Esophagus muscularis mucosa (tissue), 4 donors: ENCODE data around the gene PPM1B.

Source experiments
- EP300 ChIP-seq: sonication (generic); formaldehyde crosslinking; IDR thresholded peaks from one replicate; pipeline ENCODE4 v1.6.1; 2017; ENCODE audit warnings: antibody characterized with exemption
- POLR2A ChIP-seq: fragments of 450-650 bp; IDR thresholded peaks from one replicate; pipeline ENCODE4 v1.6.1; 2017; ENCODE audit warnings: antibody characterized with exemption, moderate library complexity, mild to moderate bottlenecking, low read depth
- POLR2AphosphoS5 ChIP-seq, 2 donors: sonication (generic); formaldehyde crosslinking; IDR thresholded peaks; one replicate each; pipeline ENCODE4 v1.6.1; 2017; ENCODE audit warnings: antibody characterized with exemption in 2 of 2
- TF ChIP-seq, protein P1 (sequence below), 3 experiments: fragments of 200-600 bp in 2 of 3; fragments of 450-650 bp in 1 of 3; sonication (generic) in 2 of 3; IDR thresholded peaks; one replicate each; pipeline ENCODE4 v1.5.1; 2017 to 2019; ENCODE audit warnings: antibody characterized with exemption in 3 of 3, mild to moderate bottlenecking in 2 of 3, moderate library complexity in 1 of 3

DNA sequence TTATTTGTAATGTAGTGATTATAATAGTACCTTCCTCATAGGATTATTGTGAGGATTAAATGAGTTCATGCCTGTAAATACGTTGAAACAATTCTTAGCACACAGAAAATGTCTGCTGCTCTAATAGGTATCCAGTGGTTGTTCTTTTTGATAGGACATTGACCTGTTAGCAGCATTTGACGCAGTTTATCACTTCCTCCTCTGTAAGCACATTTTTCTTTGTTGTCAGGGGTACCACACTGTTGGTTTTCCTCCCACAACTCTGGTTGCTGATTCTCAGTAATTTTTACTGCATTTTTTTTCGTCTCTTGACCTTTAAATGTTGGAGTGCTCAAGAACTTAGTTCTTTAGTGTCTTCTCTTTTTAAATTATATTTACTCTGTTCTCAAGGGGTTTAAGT lies 15.4 kb downstream of the PPM1B start:
- TF ChIP-seq, protein P1, sequence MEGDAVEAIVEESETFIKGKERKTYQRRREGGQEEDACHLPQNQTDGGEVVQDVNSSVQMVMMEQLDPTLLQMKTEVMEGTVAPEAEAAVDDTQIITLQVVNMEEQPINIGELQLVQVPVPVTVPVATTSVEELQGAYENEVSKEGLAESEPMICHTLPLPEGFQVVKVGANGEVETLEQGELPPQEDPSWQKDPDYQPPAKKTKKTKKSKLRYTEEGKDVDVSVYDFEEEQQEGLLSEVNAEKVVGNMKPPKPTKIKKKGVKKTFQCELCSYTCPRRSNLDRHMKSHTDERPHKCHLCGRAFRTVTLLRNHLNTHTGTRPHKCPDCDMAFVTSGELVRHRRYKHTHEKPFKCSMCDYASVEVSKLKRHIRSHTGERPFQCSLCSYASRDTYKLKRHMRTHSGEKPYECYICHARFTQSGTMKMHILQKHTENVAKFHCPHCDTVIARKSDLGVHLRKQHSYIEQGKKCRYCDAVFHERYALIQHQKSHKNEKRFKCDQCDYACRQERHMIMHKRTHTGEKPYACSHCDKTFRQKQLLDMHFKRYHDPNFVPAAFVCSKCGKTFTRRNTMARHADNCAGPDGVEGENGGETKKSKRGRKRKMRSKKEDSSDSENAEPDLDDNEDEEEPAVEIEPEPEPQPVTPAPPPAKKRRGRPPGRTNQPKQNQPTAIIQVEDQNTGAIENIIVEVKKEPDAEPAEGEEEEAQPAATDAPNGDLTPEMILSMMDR (IDR thresholded peaks at IDR 0.05) = no peak
- TF ChIP-seq POLR2AphosphoS5 (IDR thresholded peaks at IDR 0.05) = no peak
- no peak for TF ChIP-seq POLR2A
- TF ChIP-seq EP300 = no peak
